HG02870 (cell line): ENCODE results near the gene SYNDIG1.

Source experiments
- ATAC-seq: cut with Tn5 transposase; IDR thresholded peaks from one replicate; pipeline ENCODE4 v1.9.1; 2021; ENCODE audit warnings: mild to moderate bottlenecking, moderate library complexity; ENCODE audit not compliant: unreplicated experiment

Gene SYNDIG1

DNA sequence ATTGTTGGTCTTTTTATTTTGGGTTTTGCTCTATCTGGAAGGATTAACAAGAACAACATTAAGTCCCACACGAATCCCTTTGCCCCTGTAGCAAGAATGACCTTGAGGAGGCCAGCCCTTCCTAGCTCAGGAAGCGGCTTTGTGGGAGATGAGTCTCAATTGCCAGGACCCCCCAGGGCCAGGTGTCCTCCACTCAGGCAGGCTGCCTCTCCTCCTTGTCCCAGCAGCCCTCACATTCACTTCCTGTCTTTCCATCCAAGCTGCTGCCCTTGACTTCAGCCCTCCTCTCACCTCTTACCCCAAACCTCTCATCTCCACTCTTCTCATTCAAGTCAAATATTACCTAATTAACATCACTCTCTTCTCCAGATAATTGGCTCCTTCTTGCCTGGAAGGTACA, 22.6 kb upstream of the SYNDIG1 start:
- no peak for ATAC-seq

DNA sequence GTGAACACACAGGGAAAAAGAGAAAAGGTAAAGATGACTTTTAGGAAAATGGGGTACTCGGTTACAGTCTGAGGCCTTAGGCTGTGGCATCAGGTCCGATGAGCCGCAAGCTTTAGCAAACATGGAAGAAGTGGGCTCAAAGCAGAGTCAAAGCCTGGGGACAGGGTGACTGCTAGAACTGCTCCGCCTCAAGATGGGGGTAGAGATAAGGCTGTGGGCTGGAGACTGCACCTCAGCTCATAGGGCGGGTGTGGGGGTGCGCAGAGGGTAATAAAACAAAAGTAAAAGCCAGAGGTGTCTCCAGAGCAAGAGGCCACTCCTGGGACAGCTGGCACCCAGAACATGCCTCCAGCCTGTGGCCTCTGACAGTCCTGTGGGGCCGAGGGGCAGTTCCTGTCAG, 21.3 kb upstream of the SYNDIG1 start:
- ATAC-seq, result no peak

DNA sequence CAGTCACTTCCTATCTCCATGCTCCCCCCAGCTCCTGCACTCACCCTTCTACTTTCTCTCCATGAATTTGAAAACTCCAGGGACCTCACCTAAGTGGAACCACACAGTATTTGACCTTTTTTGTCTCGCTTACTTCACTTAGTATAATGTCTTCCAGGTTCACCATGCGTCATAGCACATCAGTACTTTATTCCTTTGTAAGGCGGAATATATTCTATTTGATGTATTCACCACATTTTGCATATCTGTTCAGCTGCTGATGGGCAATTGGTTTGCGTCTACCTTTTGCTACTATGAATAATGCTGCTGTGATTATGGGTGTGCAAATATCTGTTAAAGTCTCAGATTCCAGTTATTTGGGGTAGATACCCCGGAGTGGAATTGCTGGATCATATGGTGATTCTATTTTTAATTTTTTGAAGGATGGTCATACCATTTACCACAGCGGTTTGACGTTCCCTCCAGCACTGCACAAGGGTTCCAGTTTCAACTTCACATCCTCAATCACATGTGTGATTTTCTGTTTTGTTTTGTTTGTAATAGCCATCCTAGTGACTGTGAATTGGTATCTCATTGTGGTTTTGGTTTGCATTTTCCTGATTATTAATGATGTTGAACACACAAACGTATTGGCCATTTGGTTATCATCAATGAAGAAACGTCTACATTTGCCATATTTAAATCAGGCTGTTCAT, 20.3 kb upstream of the SYNDIG1 start:
- ATAC-seq, result no peak

- ATAC-seq, result no peak
Observed at GRCh38 chr20:24450177-24450576, 19.3 kb upstream of the SYNDIG1 start.

GRCh38 chr20:24450624-24451376, 18.6 kb upstream of the SYNDIG1 start:
- ATAC-seq, result no peak

GRCh38 chr20:24451428-24451827, 18.0 kb upstream of the SYNDIG1 start:
- ATAC-seq, result no peak

GRCh38 chr20:24452016-24452415, 17.4 kb upstream of the SYNDIG1 start:
- no peak for ATAC-seq

DNA sequence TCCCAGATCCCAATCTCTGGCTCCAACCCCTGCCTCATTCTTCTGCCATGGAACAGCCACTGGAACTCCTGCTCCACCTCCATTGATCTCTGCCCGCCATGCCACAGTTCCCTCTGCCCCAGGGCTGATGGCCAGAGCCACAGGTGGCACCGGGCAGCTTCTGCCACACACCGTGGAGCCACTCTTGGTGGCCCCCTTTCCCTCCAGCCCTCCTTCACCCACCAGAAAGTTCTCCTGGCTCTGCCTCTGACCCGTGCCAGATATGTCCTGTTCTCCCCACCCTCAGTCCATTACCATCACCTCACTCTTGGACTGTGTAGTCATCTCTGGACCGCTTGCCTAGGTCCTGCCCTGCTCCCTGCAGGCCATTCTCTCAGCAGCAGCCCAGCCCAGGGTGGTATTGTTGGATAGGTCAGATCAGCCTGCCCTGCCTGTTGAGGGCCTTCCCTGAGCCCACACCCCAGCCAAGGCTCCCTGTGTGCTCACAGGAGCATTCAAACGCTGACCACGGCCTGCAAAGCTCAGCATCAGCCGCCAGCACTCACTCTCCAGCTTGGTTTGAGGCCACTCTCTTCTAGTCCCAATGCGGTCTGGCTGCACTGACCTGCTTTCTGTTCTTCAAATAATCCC, 16.8 kb upstream of the SYNDIG1 start:
- no peak for ATAC-seq

- ATAC-seq, result no peak
Observed at GRCh38 chr20:24453869-24454268, 15.6 kb upstream of the SYNDIG1 start.

GRCh38 chr20:24455081-24455480, 14.3 kb upstream of the SYNDIG1 start:
- no peak for ATAC-seq

DNA sequence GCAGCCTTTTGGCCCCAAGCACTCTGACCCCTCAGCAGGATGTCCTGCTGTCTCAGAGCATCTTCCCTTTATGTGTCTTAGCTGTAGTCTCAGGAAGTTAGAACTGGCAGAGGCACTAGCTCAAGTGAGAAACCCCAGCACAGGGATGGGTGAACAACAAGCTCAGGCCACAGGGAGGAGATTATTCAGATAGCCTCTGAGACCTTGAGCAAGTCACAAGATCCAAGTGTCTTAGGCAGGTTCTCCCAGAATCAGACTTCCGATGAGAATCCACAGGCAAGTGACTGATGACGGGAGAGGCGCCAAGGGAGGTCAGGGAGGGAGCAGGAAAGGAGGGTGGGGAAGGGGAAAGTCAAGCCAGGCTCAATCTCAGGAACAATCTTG, 13.0 kb upstream of the SYNDIG1 start:
- no peak for ATAC-seq

- no peak for ATAC-seq
Observed at GRCh38 chr20:24458436-24458835, 11.0 kb upstream of the SYNDIG1 start.

DNA sequence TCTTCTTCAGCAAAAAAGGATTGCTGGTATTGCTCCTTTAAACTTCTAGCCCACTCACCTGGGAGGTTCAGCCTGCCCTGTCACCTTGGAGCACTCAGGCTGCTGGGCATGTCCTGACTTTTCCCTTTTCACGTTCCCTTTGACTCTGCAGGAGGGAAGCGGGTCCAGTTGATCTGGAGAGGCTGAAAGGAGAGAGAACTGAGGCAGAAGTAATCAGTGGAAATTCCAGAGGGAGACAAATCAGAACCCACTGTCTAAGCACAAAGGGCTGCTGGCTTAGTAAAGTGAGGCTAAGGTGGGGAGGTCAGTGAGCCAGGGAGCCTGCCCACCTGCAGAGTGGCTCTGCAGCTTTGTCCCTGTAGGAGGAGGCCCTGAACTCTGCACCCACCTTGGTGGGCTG, 9.7 kb upstream of the SYNDIG1 start:
- no peak for ATAC-seq

GRCh38 chr20:24460712-24461111, 8.7 kb upstream of the SYNDIG1 start:
- no peak for ATAC-seq

DNA sequence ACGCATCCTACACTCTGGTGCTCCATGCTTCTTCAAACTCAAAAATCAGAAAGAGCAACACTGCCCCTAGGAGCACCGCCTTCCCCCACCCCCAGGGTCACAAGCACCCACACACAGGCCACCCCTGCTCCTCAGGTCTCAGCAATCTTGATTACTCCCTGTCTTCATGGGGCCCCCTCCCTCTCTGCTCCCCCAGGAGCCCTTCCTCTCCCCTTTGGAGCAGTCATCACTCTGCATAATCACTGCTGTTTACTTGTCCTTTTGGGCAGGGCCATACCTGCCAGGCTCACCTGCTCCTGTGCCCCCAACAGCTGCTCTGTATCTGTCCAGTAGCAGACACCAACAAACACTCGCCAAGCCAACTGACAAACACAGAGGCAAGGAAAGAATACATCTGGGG, 7.6 kb upstream of the SYNDIG1 start:
- ATAC-seq, result no peak

DNA sequence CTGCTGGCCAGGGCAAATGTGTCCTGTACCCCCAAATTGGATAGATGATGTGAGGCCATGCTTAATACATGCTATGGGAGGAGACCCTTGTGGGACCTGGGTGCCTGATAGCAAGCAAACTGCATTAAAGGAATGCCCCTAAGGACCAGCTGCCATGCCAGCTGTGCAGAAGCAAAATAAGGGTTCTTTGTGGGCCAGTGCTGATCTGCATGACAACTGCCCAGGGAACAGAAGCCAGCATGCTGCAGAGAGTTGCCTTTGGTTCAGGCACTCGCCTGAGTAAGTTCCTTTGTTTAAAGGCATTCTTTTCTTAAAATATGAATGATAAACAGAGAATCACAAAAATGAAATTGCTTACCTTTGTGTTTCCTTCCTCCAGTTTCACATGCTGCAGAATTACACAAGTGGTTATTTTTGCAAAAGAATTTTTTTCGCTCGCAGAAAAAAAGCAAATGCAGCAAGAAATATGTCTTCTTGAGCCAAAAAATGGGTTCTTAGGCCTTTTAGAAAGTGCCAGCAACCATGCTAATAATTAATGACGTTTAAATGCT, 6.9 kb upstream of the SYNDIG1 start:
- no peak for ATAC-seq

GRCh38 chr20:24465159-24465558, 4.3 kb upstream of the SYNDIG1 start:
- ATAC-seq, result no peak

GRCh38 chr20:24465730-24466129, 3.7 kb upstream of the SYNDIG1 start:
- no peak for ATAC-seq

GRCh38 chr20:24468401-24469115, 871 bp upstream of the SYNDIG1 start:
- ATAC-seq, result no peak

- ATAC-seq, result no peak
Observed at GRCh38 chr20:24469894-24470745, 691 bp downstream of the SYNDIG1 start.
